ENCODE data around the gene RXFP4.

Gene RXFP4

DNA sequence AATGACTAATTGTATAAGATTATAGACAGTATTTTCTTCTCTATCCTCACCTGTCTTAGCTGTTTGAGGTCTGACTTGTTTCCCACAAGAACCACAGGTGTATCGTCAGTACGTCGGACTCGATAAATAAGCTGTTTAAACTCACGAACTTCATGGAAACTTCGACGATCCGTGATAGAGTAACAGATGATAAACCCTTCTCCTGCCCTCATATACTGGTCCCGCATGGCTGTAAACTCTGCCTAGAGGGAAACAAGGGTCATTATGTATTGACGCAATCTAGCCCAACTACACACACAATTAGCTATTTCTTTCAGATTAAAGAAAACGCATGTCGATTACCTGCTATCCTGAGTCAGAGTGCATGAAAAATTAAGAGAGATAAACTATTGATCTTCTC is 37.2 kb upstream of the RXFP4 start:
- no peak overlapping the region for H3K4me3 ChIP-seq (ENCODE audit: low read depth in 1 of 2, low read length in 2 of 2)
- peaks cover 31 to 55% of the 10 kb centered on the region in 2 donors for H3K36me3 ChIP-seq (ENCODE audit: control insufficient read depth in 1 of 2, insufficient read depth in 2 of 2, low read length in 2 of 2)
- H3K4me1 ChIP-seq (ENCODE audit: control insufficient read depth in 1 of 2, insufficient read depth in 2 of 2, low read length in 2 of 2) = no peaks in the 10 kb centered on the region
- no peaks in the 10 kb centered on the region for H3K9me3 ChIP-seq (ENCODE audit: control insufficient read depth in 1 of 2, low read length in 2 of 2)
- H3K9ac ChIP-seq (ENCODE audit: low read depth in 1 of 2, low read length in 2 of 2) = no peak overlapping the region
- no peaks in the 10 kb centered on the region for H3K27me3 ChIP-seq (ENCODE audit: control insufficient read depth in 1 of 2, insufficient read depth in 2 of 2, low read length in 2 of 2)
- H3K27ac ChIP-seq (ENCODE audit: low read depth, low read length) = no peak overlapping the region

DNA sequence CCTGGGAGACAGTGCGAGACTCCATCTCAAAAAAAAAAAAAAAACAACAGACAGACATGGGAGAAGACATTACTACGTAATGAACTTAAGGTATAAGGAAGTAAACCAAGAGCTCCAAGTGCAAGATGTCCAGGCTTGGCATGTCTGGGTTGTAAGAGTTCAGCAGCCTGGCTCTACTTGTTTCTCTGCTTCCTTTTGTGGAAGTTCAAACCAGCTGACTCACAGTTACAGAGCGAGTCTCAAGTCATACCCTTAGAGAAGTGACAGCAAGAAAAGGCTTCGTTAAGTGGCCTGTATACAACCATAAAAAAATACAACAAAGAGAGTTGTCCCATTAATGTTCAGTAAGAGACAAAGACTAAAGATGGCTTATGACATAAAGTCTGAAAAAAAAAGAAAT is 31.5 kb upstream of the RXFP4 start:
- peak overlapping the region; percentile 89 to 93 for H3K4me3 ChIP-seq (ENCODE audit: low read depth in 1 of 2, low read length in 2 of 2)
- no peaks in the 10 kb centered on the region for H3K9me3 ChIP-seq (ENCODE audit: control insufficient read depth in 1 of 2, low read length in 2 of 2)
- peaks cover 22 to 37% of the 10 kb centered on the region in 2 donors for H3K36me3 ChIP-seq (ENCODE audit: control insufficient read depth in 1 of 2, insufficient read depth in 2 of 2, low read length in 2 of 2)
- peak overlapping the region in 1 of 2 donors; percentile 78 for H3K9ac ChIP-seq (ENCODE audit: low read depth in 1 of 2, low read length in 2 of 2)
- peaks cover 14 to 18% of the 10 kb centered on the region in 2 donors for H3K4me1 ChIP-seq (ENCODE audit: control insufficient read depth in 1 of 2, insufficient read depth in 2 of 2, low read length in 2 of 2)
- no peak overlapping the region for H3K27ac ChIP-seq (ENCODE audit: low read depth, low read length)
- H3K27me3 ChIP-seq (ENCODE audit: control insufficient read depth in 1 of 2, insufficient read depth in 2 of 2, low read length in 2 of 2) = no peaks in the 10 kb centered on the region

DNA sequence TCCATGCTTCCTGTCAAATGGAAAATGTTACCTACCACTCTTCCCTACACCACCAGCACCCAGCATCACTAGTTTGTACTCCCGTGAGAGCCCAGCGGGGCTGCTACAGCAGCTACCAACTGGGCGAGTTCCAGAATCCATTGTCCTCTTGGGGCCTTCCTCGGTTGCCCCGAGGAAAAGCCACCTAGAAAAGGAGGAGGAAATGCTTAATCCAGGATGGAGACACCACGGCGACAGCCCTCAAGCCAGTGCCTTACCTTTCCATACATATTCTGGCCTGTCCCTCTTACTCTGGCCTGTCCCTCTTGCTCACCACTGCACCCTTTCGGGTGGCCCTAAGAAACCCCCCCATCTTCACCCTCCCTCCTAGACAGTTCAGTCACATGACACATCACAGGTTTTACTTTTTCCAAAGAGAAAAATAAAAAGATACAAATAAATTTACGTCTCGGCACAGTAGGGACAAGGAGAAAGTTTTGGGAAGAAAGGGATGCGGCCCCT is 30.8 kb upstream of the RXFP4 start:
- Histone ChIP-seq H3K9ac (ENCODE audit: low read depth in 1 of 2, low read length in 2 of 2) (peak overlapping the region; percentile 78 to 89), H3K4me1 (ENCODE audit: control insufficient read depth in 1 of 2, insufficient read depth in 2 of 2, low read length in 2 of 2) (peaks cover 14 to 18% of the 10 kb centered on the region in 2 donors), H3K36me3 (ENCODE audit: control insufficient read depth in 1 of 2, insufficient read depth in 2 of 2, low read length in 2 of 2) (peaks cover 21 to 36% of the 10 kb centered on the region in 2 donors)

DNA sequence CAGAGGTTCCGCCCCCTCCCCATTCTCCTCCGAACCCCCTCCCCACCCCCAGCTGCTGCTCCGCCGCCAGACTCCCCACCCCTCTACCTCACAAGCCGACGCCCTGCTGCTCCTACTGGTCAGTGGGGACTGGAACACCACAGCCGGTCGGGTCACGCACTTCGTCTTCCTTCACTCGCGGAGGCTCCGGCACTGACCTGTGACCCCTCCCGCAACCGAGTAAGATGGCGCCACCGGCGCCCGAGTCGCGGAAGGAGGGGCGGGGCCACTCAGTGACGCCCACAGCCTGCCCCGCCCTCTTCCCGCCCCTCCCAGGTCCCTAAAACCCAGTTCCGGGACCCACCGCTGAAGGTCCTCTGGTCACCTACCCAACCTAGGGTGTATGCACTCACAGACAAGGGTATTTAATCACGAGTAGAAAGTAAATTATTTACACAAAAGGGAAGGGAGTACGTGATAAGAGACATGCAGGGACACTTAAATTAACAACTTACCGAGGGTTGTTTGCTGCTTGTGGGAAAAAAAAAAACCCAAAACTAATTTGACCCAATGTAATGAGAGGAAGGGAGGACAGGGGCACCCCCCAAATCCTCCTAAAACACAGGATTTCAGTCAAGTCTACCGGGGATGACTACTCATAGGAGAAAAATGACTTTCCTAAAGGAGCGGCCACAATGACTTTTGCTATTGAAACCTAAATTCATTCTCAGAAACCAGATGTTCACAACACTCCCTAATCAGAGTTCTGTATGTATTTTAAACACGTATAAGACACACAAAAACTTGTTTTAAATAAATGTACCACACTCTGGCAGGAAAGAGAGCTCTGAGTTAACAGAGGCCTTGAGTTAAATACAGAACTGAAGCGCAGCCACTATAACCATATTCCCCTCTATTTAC is 30.0 kb upstream of the RXFP4 start, which contains the start of gene RIT1:
TSS of gene RIT1 (minus strand) at position 194 of the 900 bp plus-strand sequence. CDS start 588 bp downstream, outside the sequence.
- peaks cover 14 to 18% of the 10 kb centered on the region in 2 donors for H3K4me1 ChIP-seq (ENCODE audit: control insufficient read depth in 1 of 2, insufficient read depth in 2 of 2, low read length in 2 of 2)
- peaks cover 28 to 43% of the 10 kb centered on the region in 2 donors for H3K36me3 ChIP-seq (ENCODE audit: control insufficient read depth in 1 of 2, insufficient read depth in 2 of 2, low read length in 2 of 2)
- H3K9me3 ChIP-seq (ENCODE audit: control insufficient read depth in 1 of 2, low read length in 2 of 2) = no peaks in the 10 kb centered on the region
- peak within 1 kb of the TSS; percentile 89 to 93 for H3K4me3 ChIP-seq (ENCODE audit: low read depth in 1 of 2, low read length in 2 of 2)
- H3K27ac ChIP-seq (ENCODE audit: low read depth, low read length) = peak within 1 kb of the TSS; percentile 69
- peak within 1 kb of the TSS; percentile 78 to 89 for H3K9ac ChIP-seq (ENCODE audit: low read depth in 1 of 2, low read length in 2 of 2)
- H3K27me3 ChIP-seq (ENCODE audit: control insufficient read depth in 1 of 2, insufficient read depth in 2 of 2, low read length in 2 of 2) = no peaks in the 10 kb centered on the region

More for the DNA sequence above, 30.8 kb upstream of the RXFP4 start:
- Histone ChIP-seq H3K27ac (ENCODE audit: low read depth, low read length) (peak overlapping the region; percentile 69), H3K9me3 (ENCODE audit: control insufficient read depth in 1 of 2, low read length in 2 of 2) (no peaks in the 10 kb centered on the region), H3K27me3 (ENCODE audit: control insufficient read depth in 1 of 2, insufficient read depth in 2 of 2, low read length in 2 of 2) (no peaks in the 10 kb centered on the region), H3K4me3 (ENCODE audit: low read depth in 1 of 2, low read length in 2 of 2) (peak overlapping the region; percentile 89 to 93)

DNA sequence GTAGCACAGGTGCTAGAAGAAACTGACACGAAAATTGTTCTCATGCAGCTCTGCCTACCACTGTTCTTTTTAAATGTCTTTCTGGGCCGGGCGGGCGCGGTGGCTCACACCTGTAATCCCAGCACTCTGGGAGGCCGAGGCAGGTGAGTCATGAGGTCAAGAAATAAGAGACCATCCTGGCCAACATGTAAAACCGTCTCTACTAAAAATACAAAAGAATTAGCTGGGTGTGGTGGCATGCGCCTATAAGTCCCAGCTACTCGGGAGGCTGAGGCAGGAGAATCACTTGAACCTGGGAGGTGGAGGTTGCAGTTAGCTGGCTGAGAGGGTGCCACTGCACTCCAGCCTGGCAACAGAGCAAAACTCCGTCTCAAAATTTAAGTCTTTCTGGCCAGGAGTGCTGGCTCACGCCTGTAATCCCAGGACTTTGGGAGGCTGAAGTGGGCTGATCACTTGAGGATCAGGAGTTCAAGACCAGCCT is 29.3 kb upstream of the RXFP4 start:
- Histone ChIP-seq H3K9me3 (ENCODE audit: control insufficient read depth in 1 of 2, low read length in 2 of 2) (no peaks in the 10 kb centered on the region), H3K27me3 (ENCODE audit: control insufficient read depth in 1 of 2, insufficient read depth in 2 of 2, low read length in 2 of 2) (no peaks in the 10 kb centered on the region), H3K9ac (ENCODE audit: low read depth in 1 of 2, low read length in 2 of 2) (no peak overlapping the region), H3K4me3 (ENCODE audit: low read depth in 1 of 2, low read length in 2 of 2) (no peak overlapping the region), H3K36me3 (ENCODE audit: control insufficient read depth in 1 of 2, insufficient read depth in 2 of 2, low read length in 2 of 2) (peaks cover 35 to 50% of the 10 kb centered on the region in 2 donors), H3K27ac (ENCODE audit: low read depth, low read length) (peak overlapping the region; percentile 30), H3K4me1 (ENCODE audit: control insufficient read depth in 1 of 2, insufficient read depth in 2 of 2, low read length in 2 of 2) (peaks cover 14 to 18% of the 10 kb centered on the region in 2 donors)

DNA sequence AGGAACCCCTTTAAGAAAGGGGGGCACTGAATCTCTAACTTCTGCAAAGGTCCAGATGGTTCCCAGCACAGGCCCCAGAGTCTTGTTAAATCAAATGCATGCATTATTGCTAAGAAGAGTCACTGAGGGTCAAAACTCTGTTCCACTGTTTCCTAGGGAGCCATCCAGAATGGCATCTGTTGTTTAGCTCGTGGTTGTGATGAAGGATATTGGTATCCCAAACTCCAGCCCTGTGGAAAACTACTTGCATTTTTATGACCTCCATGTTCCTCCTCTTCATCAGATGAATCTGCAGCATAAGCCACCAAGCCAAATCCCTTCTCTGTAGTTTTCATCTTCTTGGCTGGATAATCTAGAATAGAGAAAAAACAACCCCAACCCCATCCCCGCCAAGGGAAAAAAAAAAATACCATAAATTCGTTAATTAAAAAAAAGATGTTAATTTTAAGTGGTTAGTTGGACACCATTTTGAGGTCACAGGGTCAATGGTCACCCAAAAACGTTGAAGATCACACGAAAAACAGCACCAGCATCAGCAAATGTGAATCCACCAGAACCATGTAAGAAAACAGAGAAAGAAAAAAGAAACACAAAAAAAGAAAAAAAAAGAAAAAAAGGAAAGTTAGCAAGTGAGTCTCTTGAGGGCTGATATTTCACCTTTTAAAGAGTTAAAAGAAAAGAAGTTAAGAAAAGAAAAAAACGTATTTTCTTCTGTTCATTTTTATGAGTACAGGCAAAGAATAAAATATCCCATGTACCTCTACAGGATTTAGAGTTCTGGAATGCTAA is 27.3 kb upstream of the RXFP4 start:
- no peak overlapping the region for H3K4me3 ChIP-seq (ENCODE audit: low read depth in 1 of 2, low read length in 2 of 2)
- H3K27me3 ChIP-seq (ENCODE audit: control insufficient read depth in 1 of 2, insufficient read depth in 2 of 2, low read length in 2 of 2) = no peaks in the 10 kb centered on the region
- H3K9ac ChIP-seq (ENCODE audit: low read depth in 1 of 2, low read length in 2 of 2) = no peak overlapping the region
- no peaks in the 10 kb centered on the region for H3K9me3 ChIP-seq (ENCODE audit: control insufficient read depth in 1 of 2, low read length in 2 of 2)
- no peak overlapping the region for H3K27ac ChIP-seq (ENCODE audit: low read depth, low read length)
- H3K36me3 ChIP-seq (ENCODE audit: control insufficient read depth in 1 of 2, insufficient read depth in 2 of 2, low read length in 2 of 2) = peaks cover 46 to 60% of the 10 kb centered on the region in 2 donors
- H3K4me1 ChIP-seq (ENCODE audit: control insufficient read depth in 1 of 2, insufficient read depth in 2 of 2, low read length in 2 of 2) = peaks cover 14 to 18% of the 10 kb centered on the region in 2 donors

DNA sequence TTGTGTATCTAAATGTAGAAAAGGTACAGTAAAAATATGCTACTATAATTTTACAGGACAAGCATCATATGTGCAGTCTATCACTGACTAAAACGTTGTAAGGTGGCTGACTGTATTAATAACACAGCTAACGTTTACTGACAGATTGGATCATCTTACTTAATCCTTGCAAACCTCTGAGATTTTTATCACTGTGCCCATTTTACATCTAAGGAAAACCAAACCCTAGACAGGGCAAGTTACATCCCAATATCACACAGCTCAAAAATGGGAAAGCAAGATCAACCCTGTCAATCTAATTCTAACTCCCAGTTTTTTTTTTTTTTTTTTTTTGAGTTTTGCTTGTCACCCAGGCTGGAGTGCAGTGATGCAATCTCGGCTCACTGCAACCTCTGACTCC is 22.8 kb upstream of the RXFP4 start:
- Histone ChIP-seq H3K9ac (ENCODE audit: low read depth in 1 of 2, low read length in 2 of 2) (no peak overlapping the region), H3K9me3 (ENCODE audit: control insufficient read depth in 1 of 2, low read length in 2 of 2) (no peaks in the 10 kb centered on the region), H3K27me3 (ENCODE audit: control insufficient read depth in 1 of 2, insufficient read depth in 2 of 2, low read length in 2 of 2) (no peaks in the 10 kb centered on the region), H3K27ac (ENCODE audit: low read depth, low read length) (no peak overlapping the region), H3K4me3 (ENCODE audit: low read depth in 1 of 2, low read length in 2 of 2) (no peak overlapping the region), H3K4me1 (ENCODE audit: control insufficient read depth in 1 of 2, insufficient read depth in 2 of 2, low read length in 2 of 2) (no peaks in the 10 kb centered on the region), H3K36me3 (ENCODE audit: control insufficient read depth in 1 of 2, insufficient read depth in 2 of 2, low read length in 2 of 2) (peaks cover 58 to 90% of the 10 kb centered on the region in 2 donors)

DNA sequence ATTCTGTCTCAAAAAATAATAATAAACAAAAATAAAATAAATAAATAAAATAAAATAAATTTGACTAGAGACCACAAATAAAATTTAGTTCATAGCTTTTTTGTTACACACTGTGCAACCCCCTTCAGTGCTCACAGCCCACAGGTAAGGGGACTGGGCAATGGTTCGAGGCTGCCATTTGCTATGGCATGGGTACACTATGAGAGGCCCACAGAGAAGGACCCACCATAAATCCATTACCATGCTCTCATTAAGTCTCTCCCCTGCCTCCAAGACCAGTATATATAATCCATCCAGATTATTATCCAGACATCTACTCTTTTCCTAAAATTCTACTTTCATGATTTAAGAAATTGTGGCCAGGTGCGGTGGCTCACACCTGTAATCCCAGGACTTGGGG is 21.6 kb upstream of the RXFP4 start:
- peaks cover 49 to 89% of the 10 kb centered on the region in 2 donors for H3K36me3 ChIP-seq (ENCODE audit: control insufficient read depth in 1 of 2, insufficient read depth in 2 of 2, low read length in 2 of 2)
- H3K27ac ChIP-seq (ENCODE audit: low read depth, low read length) = no peak overlapping the region
- H3K4me1 ChIP-seq (ENCODE audit: control insufficient read depth in 1 of 2, insufficient read depth in 2 of 2, low read length in 2 of 2) = no peaks in the 10 kb centered on the region
- H3K9ac ChIP-seq (ENCODE audit: low read depth in 1 of 2, low read length in 2 of 2) = no peak overlapping the region
- no peaks in the 10 kb centered on the region for H3K27me3 ChIP-seq (ENCODE audit: control insufficient read depth in 1 of 2, insufficient read depth in 2 of 2, low read length in 2 of 2)
- H3K9me3 ChIP-seq (ENCODE audit: control insufficient read depth in 1 of 2, low read length in 2 of 2) = no peaks in the 10 kb centered on the region
- no peak overlapping the region for H3K4me3 ChIP-seq (ENCODE audit: low read depth in 1 of 2, low read length in 2 of 2)

DNA sequence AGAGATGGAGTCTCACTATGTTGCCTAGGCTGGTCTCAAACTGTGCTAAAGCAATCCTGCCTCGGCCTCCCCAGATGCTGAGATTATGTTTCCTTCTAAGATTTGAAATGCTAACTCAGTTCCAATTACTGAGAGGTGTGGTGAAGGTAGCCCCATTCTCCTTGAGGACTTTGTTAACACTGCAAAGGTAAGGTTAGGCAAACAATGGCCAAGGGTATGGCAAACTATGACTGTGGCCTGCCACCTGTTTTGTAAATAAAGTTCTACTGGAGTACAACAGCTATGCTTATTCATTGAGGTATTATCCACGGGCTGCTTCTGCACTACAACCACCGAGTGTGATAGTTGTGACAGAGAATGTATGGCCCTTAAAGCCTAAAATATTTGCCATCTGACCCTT is 20.7 kb upstream of the RXFP4 start:
- H3K4me1 ChIP-seq (ENCODE audit: control insufficient read depth in 1 of 2, insufficient read depth in 2 of 2, low read length in 2 of 2) = no peaks in the 10 kb centered on the region

More for the DNA sequence above, 20.7 kb upstream of the RXFP4 start:
- H3K36me3 ChIP-seq (ENCODE audit: control insufficient read depth in 1 of 2, insufficient read depth in 2 of 2, low read length in 2 of 2) = peaks cover 51 to 93% of the 10 kb centered on the region in 2 donors
- no peaks in the 10 kb centered on the region for H3K9me3 ChIP-seq (ENCODE audit: control insufficient read depth in 1 of 2, low read length in 2 of 2)
- no peak overlapping the region for H3K9ac ChIP-seq (ENCODE audit: low read depth in 1 of 2, low read length in 2 of 2)
- H3K4me3 ChIP-seq (ENCODE audit: low read depth in 1 of 2, low read length in 2 of 2) = no peak overlapping the region
- H3K27me3 ChIP-seq (ENCODE audit: control insufficient read depth in 1 of 2, insufficient read depth in 2 of 2, low read length in 2 of 2) = no peaks in the 10 kb centered on the region
- no peak overlapping the region for H3K27ac ChIP-seq (ENCODE audit: low read depth, low read length)
